ENCODE data around the gene VEGFB.

Gene VEGFB

DNA sequence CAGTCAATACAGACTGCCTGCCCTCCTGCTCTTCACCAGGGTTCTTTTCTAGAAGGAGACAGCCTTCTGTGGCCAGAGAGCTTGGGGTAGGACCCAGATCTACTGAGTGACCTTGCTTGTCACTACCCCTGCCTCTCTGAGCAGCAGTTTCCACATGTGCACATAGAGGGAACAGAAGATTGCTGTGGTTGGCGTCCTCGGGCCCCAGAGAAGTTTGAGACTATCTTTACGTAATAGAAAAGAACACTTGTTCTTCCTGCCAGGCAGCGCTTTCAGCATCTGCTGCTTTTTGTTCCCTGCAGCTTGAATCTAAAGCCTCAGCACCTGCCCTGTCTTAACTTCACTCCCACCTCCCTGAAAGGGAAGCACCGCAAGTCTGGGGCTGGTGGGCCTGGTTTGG lies 4.6 kb downstream of the VEGFB start:
- TF ChIP-seq, protein P1, sequence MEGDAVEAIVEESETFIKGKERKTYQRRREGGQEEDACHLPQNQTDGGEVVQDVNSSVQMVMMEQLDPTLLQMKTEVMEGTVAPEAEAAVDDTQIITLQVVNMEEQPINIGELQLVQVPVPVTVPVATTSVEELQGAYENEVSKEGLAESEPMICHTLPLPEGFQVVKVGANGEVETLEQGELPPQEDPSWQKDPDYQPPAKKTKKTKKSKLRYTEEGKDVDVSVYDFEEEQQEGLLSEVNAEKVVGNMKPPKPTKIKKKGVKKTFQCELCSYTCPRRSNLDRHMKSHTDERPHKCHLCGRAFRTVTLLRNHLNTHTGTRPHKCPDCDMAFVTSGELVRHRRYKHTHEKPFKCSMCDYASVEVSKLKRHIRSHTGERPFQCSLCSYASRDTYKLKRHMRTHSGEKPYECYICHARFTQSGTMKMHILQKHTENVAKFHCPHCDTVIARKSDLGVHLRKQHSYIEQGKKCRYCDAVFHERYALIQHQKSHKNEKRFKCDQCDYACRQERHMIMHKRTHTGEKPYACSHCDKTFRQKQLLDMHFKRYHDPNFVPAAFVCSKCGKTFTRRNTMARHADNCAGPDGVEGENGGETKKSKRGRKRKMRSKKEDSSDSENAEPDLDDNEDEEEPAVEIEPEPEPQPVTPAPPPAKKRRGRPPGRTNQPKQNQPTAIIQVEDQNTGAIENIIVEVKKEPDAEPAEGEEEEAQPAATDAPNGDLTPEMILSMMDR (IDR thresholded peaks at IDR 0.05; ENCODE audit: borderline replicate concordance, insufficient read depth, low read depth, low read length) = no peak
- no peak overlapping the region for H3K4me3 ChIP-seq (ENCODE audit: low read depth, low read length)

DNA sequence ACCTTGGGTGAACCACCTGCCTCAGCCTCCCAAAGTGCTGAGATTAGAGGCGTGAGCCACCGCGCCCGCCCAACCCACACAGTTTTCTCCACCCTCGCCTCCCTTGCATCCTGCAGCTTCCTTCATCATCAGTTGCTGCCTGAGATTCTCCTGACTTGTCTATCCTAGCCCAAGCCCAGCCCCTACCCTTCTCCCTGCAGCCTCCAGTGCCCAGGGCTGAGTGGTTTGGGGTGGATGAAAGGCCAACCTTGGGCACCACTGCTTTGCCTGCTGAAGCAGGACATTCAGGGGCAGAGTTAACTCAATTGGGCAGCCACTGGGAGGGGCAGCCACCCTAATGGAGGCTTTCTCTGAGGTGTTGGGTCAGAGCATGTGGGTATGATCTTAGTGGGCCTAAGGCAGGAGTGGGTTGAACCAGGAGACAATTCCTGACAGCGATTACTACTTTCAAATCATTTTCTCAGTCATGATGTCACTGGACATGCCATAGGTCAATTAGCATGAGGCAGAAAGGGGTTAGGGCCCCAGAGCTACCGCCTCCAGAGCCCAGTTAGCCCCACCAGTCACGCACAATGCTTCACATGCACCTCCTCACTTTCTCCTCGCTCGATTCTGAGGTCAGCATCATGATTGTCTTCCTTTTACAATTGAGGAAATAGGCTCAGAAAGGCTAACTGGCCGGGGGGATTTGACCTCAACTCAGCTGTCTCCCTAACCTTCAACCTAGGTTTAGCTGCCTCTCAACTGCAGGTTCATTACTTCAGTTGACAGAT lies 5.5 kb downstream of the VEGFB start:
- H3K4me3 ChIP-seq (ENCODE audit: low read depth, low read length) = peak overlapping the region; percentile 66
- TF ChIP-seq, protein P1 (IDR thresholded peaks at IDR 0.05; ENCODE audit: borderline replicate concordance, insufficient read depth, low read depth, low read length) = no peak

DNA sequence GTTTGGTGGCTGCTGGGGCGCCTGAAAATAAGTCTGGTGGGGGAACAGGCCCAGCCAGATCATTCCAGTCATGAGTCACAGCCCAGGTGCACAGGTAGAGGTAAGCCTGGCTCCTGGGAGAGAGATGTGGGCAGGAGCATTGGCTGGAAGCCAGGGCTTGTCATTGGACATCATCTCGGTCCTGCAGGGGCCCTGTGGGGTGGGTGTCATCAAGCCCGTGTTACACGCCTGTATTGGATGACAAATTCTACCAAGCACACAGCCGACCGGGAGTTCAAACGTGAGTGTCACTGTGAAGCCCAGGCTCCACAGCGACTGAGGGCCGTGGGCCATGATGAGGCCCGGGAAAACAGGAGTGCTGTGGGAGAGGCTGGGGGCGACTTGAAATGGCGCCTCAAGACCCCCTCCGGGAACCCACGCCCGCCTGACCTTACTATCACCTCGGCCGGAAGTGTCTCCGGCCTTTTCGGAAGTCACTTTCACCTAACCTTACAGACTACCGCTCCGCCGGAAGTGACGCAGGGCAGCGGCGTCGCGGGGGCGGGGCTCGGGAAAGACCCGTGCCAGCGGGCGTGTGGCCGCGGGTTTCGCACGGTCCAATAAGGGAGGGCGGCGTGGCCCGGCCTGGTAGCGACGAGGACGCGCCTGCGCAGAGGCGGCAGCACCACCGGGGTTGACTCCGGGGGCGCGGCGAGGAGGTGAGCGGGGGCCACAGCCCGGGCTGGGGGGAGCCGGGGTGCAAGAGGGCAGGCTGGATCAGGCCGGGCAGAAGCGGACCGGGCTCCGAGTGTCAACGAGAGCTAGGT lies 6.3 kb downstream of the VEGFB start, which contains the start of gene FKBP2:
Gene FKBP2 (plus strand): TSS at position 661 of the 806 bp plus-strand sequence. CDS start 1,293 bp downstream, outside the sequence.
- TF ChIP-seq, protein P1 (IDR thresholded peaks at IDR 0.05; ENCODE audit: borderline replicate concordance, insufficient read depth, low read depth, low read length) = no peak
- peak within 1 kb of the TSS; percentile 69 for H3K4me3 ChIP-seq (ENCODE audit: low read depth, low read length)

DNA sequence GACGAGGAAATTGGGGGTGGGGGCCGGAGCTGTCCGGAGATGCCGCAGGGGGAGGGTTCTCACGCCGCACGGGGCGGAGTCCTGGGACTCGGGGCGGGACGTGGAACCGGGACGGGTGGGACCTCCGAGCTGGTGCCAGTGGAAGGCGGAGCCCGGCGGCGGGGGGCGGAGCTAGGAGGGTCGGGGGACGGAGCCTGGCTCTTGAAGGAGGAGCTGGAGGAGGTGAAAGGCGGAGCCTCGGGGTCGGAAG lies 6.8 kb downstream of the VEGFB start:
- TF ChIP-seq, protein P1 (IDR thresholded peaks at IDR 0.05; ENCODE audit: borderline replicate concordance, insufficient read depth, low read depth, low read length) = no peak

DNA sequence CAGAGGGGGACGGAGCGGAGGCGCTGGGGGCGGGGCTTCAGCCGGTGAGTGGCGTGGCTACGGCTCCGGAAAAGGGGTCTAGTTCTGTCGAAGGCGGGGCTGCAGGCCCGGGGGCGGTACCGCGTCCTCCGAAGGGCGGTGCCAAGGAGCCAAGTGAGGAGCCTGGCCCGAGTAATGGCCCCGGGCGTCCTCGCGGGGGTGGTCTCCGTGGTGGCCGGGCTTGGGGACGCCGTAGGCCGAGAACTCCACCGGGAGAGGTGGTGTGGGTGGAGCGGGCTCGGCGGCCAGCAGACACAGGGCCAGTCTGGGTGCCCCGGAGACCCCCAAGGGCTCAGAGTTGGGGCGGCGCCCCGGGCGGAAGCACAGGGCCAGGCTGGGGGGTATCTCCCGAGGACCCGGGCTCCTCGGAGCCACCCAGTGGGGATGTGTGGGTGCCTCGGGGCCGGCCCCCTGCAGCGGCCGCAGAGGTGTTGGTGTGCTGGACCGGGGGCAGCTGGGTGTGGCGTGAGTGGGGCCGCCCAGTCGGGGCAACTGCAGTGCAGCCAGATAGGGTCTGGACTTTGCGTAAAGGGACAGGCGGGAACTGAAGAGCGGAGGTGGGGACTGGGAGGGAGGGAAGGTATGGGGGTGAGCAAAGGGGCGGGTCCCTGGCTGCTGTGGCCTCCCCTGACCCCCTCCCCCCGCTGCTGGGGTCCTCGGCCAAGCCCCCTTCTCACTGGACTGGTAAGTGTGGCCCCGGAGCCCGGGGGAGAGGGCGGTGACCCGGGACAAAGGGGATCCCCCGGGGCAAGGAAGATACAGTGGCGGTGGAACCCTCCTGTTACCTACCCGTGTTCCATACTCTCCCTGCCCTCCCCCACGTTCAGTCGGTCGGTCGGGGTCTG lies 7.3 kb downstream of the VEGFB start:
- TF ChIP-seq, protein P1 (IDR thresholded peaks at IDR 0.05; ENCODE audit: borderline replicate concordance, insufficient read depth, low read depth, low read length) = no peak
- H3K4me3 ChIP-seq (ENCODE audit: low read depth, low read length) = peak overlapping the region; percentile 69

More for the DNA sequence above, 6.8 kb downstream of the VEGFB start:
- H3K4me3 ChIP-seq (ENCODE audit: low read depth, low read length) = peak overlapping the region; percentile 66

DNA sequence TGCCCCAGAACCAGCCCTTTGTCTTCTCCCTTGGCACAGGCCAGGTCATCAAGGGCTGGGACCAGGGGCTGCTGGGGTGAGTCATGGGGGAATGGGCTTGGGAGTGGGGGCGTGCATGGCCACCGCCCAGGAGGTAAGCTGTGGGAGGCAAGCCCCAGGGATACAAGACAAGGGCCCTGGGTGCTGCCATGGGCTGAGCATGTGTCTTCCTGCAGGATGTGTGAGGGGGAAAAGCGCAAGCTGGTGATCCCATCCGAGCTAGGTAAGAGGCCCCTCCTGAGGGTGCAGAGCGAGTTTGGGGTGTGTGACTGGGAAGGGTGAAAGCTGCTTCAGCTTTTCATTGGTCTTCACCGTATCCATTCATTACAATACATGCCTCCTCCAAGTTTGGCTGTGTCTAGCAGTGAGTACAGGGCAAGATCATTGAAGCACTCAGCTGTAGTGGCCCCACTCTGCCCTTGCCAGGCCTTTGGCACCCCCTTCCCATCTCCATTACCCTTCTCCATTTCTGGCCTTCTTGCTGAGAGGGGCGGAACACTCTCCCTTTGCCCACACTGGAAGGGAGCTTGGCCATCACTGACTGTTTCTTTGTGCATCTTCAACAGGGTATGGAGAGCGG lies 9.0 kb downstream of the VEGFB start:
- no peak overlapping the region for H3K4me3 ChIP-seq (ENCODE audit: low read depth, low read length)
- TF ChIP-seq, protein P1 (IDR thresholded peaks at IDR 0.05; ENCODE audit: borderline replicate concordance, insufficient read depth, low read depth, low read length) = no peak
